Smooth muscle cell (in vitro differentiated cells): ENCODE results near the gene LHX6. TPM values are rescaled to one million over a fixed set of nuclear protein-coding genes. Genes with fewer than 3 reads are reported as not detected.

Source experiments
- DNase-seq: peaks from one replicate; lab custom pipeline; 2025; ENCODE audit not compliant: unreplicated experiment; lab: John Stamatoyannopoulos, UW
- H2AFZ ChIP-seq: fragments of 200-600 bp; sonication (generic); 2 replicates; pipeline ENCODE4 v1.6.0; 2016; ENCODE audit warnings: antibody characterized with exemption, low read depth, mild to moderate bottlenecking
- H3F3A ChIP-seq: fragments of 200-600 bp; sonication (generic); 2 replicates; pipeline ENCODE4 v1.6.0; 2017; ENCODE audit warnings: antibody characterized with exemption, low read depth
- H3K27ac ChIP-seq: fragments of 200-600 bp; sonication (generic); 2 replicates; pipeline ENCODE4 v1.5.1; 2016; ENCODE audit warnings: low read depth, mild to moderate bottlenecking
- H3K27me3 ChIP-seq: fragments of 200-600 bp; sonication (generic); 2 replicates; pipeline ENCODE4 v1.6.1; 2016; ENCODE audit warnings: low read depth, mild to moderate bottlenecking
- H3K36me3 ChIP-seq: fragments of 200-600 bp; sonication (generic); 2 replicates; pipeline ENCODE4 v1.5.1; 2016; ENCODE audit warnings: low read depth
- H3K4me1 ChIP-seq: fragments of 200-600 bp; sonication (generic); 2 replicates; pipeline ENCODE4 v1.5.1; 2016; ENCODE audit warnings: low read depth
- H3K4me2 ChIP-seq: fragments of 200-600 bp; sonication (generic); 2 replicates; pipeline ENCODE4 v1.6.0; 2016; ENCODE audit warnings: mild to moderate bottlenecking
- H3K4me3 ChIP-seq: fragments of 200-600 bp; sonication (generic); 2 replicates; pipeline ENCODE4 v1.5.1; 2016; ENCODE audit warnings: mild to moderate bottlenecking
- H3K79me2 ChIP-seq: fragments of 200-600 bp; sonication (generic); 2 replicates; pipeline ENCODE4 v1.6.0; 2016; ENCODE audit warnings: low read depth, mild to moderate bottlenecking
- H3K9ac ChIP-seq: fragments of 200-600 bp; sonication (generic); 2 replicates; pipeline ENCODE4 v1.6.0; 2016; ENCODE audit warnings: low read depth
- H3K9me3 ChIP-seq: fragments of 200-600 bp; sonication (generic); replicated peaks from 2 replicates; pipeline ENCODE4 v1.5.1; 2016; ENCODE audit warnings: low read depth
- H4K20me1 ChIP-seq: fragments of 200-600 bp; sonication (generic); 2 replicates; pipeline ENCODE4 v1.6.0; 2016; ENCODE audit warnings: low read depth
- CTCF ChIP-seq: fragments of 200-600 bp; sonication (generic); IDR thresholded peaks from 2 replicates; pipeline ENCODE4 v1.5.1; 2017; ENCODE audit warnings: borderline replicate concordance, mild to moderate bottlenecking, antibody characterized with exemption; ENCODE audit not compliant: insufficient read depth, poor library complexity, severe bottlenecking
- WGBS: methylation state at CpG from one replicate; pipeline ENCODE4 v1.1.7; 2016; ENCODE audit warnings: low lambda C conversion rate; 5-methylcytosine and 5-hydroxymethylcytosine counted together
- polyA plus RNA-seq: library from polyadenylated mRNA; unstranded; fragments of >200 nt; fragmentation: Nextera tagmentation; extraction: Ambion mirVana; gene quantifications from 2 replicates; pipeline ENCODE4 v1.2.1, GENCODE V29; 2016
- total RNA-seq: library from RNA; depleted of rRNA; stranded (reverse); fragments of >200 nt; gene quantifications from 2 replicates; pipeline ENCODE4 v1.2.3, GENCODE V29; 2014

Gene LHX6
- total and polyA plus RNA-seq, 2 experiments from 2014 or later, result not detected

- Histone ChIP-seq H3F3A (no peaks in the 10 kb centered on the region), H3K4me2 (no peak overlapping the region), H3K4me1 (no peaks in the 10 kb centered on the region), H3K36me3 (no peaks in the 10 kb centered on the region), H4K20me1 (no peaks in the 10 kb centered on the region), H3K4me3 (no peak overlapping the region), H3K79me2 (no peaks in the 10 kb centered on the region), H2AFZ (no peak overlapping the region), H3K9me3 (no peaks in the 10 kb centered on the region), H3K9ac (no peak overlapping the region), H3K27ac (no peak overlapping the region), H3K27me3 (peaks cover 5% of the 10 kb centered on the region)
- no peak for TF ChIP-seq CTCF
- no peak for DNase-seq
- 82% methylated on average over 6 of the region's 6 CpGs for WGBS
These were observed 40.4 kb downstream of the LHX6 start for GRCh38 chr9:122188369-122188768.

GRCh38 chr9:122186777-122187470, 41.8 kb downstream of the LHX6 start:
- no peaks in the 10 kb centered on the region for H3K4me1 ChIP-seq
- no peak overlapping the region for H3K9ac ChIP-seq
- H4K20me1 ChIP-seq, result no peaks in the 10 kb centered on the region
- no peaks in the 10 kb centered on the region for H3K36me3 ChIP-seq
- no peaks in the 10 kb centered on the region for H3F3A ChIP-seq
- H3K27ac ChIP-seq, result no peak overlapping the region
- H2AFZ ChIP-seq, result no peak overlapping the region
- no peak for TF ChIP-seq CTCF
- no peak overlapping the region for H3K4me3 ChIP-seq
- WGBS, result 91% methylated on average over 8 of the region's 8 CpGs
- no peaks in the 10 kb centered on the region for H3K79me2 ChIP-seq
- H3K4me2 ChIP-seq, result no peak overlapping the region
- no peaks in the 10 kb centered on the region for H3K9me3 ChIP-seq
- DNase-seq, result no peak
- H3K27me3 ChIP-seq, result peaks cover 12% of the 10 kb centered on the region

GRCh38 chr9:122186301-122186700, 42.5 kb downstream of the LHX6 start:
- Histone ChIP-seq H3F3A (no peaks in the 10 kb centered on the region), H3K9me3 (no peaks in the 10 kb centered on the region), H3K4me3 (no peak overlapping the region), H3K4me1 (no peaks in the 10 kb centered on the region), H4K20me1 (no peaks in the 10 kb centered on the region), H2AFZ (no peak overlapping the region), H3K79me2 (no peaks in the 10 kb centered on the region), H3K4me2 (no peak overlapping the region), H3K27me3 (peaks cover 10% of the 10 kb centered on the region), H3K9ac (no peak overlapping the region), H3K27ac (no peak overlapping the region), H3K36me3 (no peaks in the 10 kb centered on the region)
- 87% methylated on average over 5 of the region's 5 CpGs for WGBS
- no peak for DNase-seq
- TF ChIP-seq CTCF, result no peak

GRCh38 chr9:122184551-122184950, 44.2 kb downstream of the LHX6 start:
- Histone ChIP-seq H3K27ac (no peak overlapping the region), H3F3A (no peaks in the 10 kb centered on the region), H3K36me3 (no peaks in the 10 kb centered on the region), H3K4me3 (no peak overlapping the region), H3K4me2 (no peak overlapping the region), H3K79me2 (no peaks in the 10 kb centered on the region), H3K4me1 (no peaks in the 10 kb centered on the region), H2AFZ (no peak overlapping the region), H4K20me1 (no peaks in the 10 kb centered on the region), H3K9me3 (no peaks in the 10 kb centered on the region), H3K27me3 (peaks cover 10% of the 10 kb centered on the region), H3K9ac (no peak overlapping the region)
- no peak for DNase-seq
- WGBS, result 78% methylated on average over 1 of the region's 1 CpG
- no peak for TF ChIP-seq CTCF
